ENCODE data around the gene TAC4. TPM values are rescaled to one million over a fixed set of nuclear protein-coding genes. Genes with fewer than 3 reads are reported as not detected.

Gene TAC4
- total RNA-seq, 1 donor from 2014 or later, result not detected

DNA sequence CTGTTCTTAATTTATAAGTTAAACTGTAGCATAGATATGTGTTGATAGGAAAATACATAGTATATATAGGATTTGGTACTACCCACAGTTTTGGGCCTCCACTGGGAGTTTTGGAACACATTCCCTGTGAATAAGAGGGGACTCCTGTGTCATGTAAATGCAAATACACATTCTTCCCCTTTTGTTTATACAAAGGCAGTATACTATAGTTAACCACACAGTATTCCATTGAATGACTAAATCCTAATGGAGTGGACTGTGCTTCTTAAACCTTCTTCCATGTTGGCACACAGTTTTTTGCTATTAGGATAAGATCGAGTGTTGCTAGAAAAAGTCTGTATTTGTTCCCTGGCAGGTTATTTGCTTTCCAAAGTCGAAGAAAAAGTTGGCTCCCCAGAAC is 22.2 kb downstream of the TAC4 start:
- DNase-seq (ENCODE audit: low read depth), result no peak
- TF ChIP-seq, protein P1, sequence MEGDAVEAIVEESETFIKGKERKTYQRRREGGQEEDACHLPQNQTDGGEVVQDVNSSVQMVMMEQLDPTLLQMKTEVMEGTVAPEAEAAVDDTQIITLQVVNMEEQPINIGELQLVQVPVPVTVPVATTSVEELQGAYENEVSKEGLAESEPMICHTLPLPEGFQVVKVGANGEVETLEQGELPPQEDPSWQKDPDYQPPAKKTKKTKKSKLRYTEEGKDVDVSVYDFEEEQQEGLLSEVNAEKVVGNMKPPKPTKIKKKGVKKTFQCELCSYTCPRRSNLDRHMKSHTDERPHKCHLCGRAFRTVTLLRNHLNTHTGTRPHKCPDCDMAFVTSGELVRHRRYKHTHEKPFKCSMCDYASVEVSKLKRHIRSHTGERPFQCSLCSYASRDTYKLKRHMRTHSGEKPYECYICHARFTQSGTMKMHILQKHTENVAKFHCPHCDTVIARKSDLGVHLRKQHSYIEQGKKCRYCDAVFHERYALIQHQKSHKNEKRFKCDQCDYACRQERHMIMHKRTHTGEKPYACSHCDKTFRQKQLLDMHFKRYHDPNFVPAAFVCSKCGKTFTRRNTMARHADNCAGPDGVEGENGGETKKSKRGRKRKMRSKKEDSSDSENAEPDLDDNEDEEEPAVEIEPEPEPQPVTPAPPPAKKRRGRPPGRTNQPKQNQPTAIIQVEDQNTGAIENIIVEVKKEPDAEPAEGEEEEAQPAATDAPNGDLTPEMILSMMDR (conservative IDR thresholded peaks at IDR 0.05; ENCODE audit: low read depth, low read length), result no peak
- H3K4me3 ChIP-seq (ENCODE audit: low read depth, low read length), result no peak overlapping the region

DNA sequence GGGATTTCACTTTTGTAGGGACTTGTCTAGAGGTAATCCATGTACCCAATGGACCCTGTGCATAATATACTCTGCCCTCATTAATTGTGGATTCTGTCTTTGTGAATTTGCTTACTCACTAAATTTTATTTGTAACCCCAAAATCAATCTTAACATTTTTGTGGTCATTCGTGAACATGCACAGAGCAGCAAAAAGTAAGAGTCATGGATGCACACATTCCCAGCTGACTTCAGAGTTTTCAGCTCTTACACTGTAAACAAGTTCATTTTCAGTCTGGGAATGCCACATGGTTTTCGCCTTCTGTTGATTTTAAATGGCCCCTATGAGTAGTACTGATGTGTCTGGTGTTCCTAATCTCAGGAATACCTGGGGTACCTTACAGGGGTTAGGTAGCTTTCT is 24.3 kb downstream of the TAC4 start:
- TF ChIP-seq, protein P1 (conservative IDR thresholded peaks at IDR 0.05; ENCODE audit: low read depth, low read length), result no peak
- no peak overlapping the region for H3K4me3 ChIP-seq (ENCODE audit: low read depth, low read length)
- no peak for DNase-seq (ENCODE audit: low read depth)

DNA sequence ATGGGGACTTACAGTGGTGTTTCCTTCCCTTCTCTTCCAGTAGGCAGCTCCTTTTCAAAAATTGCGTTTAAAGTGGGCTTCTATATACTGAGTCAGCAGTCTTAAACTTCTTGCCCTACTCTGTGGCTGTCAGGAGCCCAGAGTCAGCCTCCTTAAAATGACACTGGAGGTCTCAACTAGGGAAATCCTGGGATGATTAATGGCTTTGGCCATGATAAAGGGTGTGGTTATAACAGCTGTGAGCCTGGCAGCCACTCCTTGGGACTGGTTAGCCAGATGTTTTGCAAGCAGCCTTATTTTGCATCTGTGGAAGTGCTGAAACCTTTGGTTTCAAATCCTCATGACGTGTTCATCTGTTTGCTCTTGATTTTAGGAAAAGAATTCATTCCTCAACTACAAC is 25.0 kb downstream of the TAC4 start:
- TF ChIP-seq, protein P1 (conservative IDR thresholded peaks at IDR 0.05; ENCODE audit: low read depth, low read length), result no peak
- no peak for DNase-seq (ENCODE audit: low read depth)

DNA sequence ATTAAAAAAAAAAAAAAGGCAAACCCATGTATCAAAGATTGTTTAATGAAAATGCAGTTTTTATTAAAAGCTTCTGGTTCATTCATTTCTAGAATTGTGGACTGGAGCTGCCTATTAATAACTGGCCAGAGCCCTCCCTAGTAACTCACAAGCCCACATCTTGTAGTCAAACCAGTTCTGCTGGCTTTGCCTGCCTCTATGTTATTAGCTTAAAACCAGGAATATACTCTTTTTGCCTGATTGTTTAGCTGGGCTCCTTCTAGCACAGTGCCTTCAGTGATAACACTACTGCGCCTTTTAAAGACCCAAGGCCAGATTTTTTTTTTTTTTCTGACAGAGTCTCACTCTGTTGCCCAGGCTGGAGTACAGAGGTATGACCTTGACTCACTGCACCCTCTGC is 26.0 kb downstream of the TAC4 start:
- TF ChIP-seq, protein P1 (conservative IDR thresholded peaks at IDR 0.05; ENCODE audit: low read depth, low read length), result no peak

More for the DNA sequence above, 25.0 kb downstream of the TAC4 start:
- no peak overlapping the region for H3K4me3 ChIP-seq (ENCODE audit: low read depth, low read length)

DNA sequence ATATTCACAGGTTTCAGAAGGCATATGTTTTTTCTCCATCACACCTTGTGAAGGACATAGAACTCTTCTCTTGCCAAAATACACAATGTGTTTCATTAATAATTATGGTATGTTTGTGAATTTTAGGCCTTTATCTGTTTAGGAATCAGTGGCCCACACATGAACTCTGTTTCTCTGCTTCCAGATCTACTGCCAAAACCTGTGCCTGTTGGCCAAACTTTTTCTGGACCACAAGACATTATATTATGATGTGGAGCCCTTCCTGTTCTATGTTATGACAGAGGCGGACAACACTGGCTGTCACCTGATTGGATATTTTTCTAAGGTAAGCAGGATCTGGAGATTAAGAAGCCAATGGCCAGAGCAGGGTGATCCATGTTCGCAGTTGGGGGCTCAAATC is 26.4 kb downstream of the TAC4 start:
- H3K4me3 ChIP-seq (ENCODE audit: low read depth, low read length), result no peak overlapping the region
- DNase-seq (ENCODE audit: low read depth), result no peak
- TF ChIP-seq, protein P1 (conservative IDR thresholded peaks at IDR 0.05; ENCODE audit: low read depth, low read length), result no peak

More for the DNA sequence above, 26.0 kb downstream of the TAC4 start:
- no peak for DNase-seq (ENCODE audit: low read depth)
- H3K4me3 ChIP-seq (ENCODE audit: low read depth, low read length), result no peak overlapping the region

DNA sequence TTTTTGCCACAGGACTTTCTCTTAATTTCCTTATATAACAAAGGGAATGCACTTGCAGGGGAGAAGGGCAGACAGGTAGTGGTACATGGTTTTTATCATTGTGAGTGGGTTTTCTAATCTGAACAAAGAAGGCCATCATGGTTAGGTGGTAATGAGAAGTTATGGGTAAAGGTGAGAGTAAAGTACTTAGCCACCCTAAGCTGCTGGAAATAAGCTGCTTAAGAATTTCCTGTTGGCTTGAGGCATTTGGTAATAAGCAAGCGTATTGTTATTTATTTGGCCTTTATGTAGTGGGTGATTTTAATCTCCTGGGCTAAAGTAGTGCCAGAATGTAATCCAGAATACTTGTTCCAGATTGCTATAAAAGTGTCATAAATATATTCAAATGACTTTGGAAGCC is 27.1 kb downstream of the TAC4 start:
- TF ChIP-seq, protein P1 (conservative IDR thresholded peaks at IDR 0.05; ENCODE audit: low read depth, low read length), result no peak
- DNase-seq (ENCODE audit: low read depth), result no peak
- no peak overlapping the region for H3K4me3 ChIP-seq (ENCODE audit: low read depth, low read length)

DNA sequence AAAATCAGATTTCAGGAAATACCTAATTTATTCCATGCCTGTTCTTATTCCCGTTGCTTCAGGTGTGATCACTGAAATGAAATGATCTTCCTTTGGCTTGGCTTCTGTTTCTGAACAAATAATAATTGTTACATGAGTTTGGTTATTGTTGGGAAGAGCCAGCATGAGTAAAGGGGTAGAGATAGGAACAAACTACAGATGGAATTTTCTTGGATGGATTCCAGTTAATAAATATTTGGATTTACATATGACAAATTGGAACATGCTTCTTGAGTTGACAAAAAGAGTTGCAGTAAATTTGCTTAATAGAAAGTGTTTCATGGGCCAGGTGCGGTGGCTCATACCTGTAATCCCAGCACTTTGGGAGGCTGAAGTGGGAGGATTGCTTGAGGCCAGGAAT is 28.2 kb downstream of the TAC4 start:
- H3K4me3 ChIP-seq (ENCODE audit: low read depth, low read length), result no peak overlapping the region
- no peak for DNase-seq (ENCODE audit: low read depth)
- TF ChIP-seq, protein P1 (conservative IDR thresholded peaks at IDR 0.05; ENCODE audit: low read depth, low read length), result no peak

Data from epithelial cell of proximal tubule (primary cell).